ENCODE data around the gene ZNF839. TPM values are rescaled to one million over a fixed set of nuclear protein-coding genes. Genes with fewer than 3 reads are reported as not detected.
A peak's percentile ranks its signal among the peaks of the same experiment; 100 is the strongest.

Gene ZNF839
- total RNA-seq, 1 donor from 2014 or later = 10.1 TPM

DNA sequence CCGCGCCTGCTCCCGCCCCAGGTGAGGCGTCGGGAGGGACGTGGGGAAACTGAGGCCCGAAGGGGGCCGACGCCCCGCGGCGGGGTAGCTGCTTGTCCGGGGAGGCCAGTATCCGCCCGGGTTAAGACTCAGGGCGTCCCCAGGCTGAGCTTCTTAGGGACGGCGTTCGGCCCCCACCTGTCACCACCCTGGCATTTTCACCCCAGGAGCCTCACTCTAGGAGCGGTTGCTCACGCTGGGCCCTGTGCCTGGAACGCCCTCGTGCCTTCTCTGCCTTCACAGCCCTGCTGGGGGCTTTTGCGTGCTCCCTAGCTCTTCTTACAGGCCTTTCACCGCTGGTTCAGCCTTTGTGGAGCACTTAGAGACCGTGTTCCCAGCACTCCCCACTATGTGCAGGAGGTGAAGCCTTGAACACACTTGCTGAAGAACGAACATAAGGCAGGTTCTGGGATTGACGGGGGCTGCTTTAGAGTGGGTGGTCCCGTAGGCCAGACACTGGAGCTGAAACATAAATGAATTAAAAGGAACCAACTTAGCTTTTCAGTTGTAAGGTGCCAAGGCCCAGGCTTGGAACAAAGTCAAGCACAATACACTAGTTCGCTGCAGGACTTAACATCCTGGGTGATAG is 601 bp downstream of the ZNF839 start:
- peak overlapping the region; percentile 77 for H3K4me3 ChIP-seq
- no peaks in the 10 kb centered on the region for H3K36me3 ChIP-seq
- H3K27ac ChIP-seq = peak overlapping the region; percentile 95
- H3K27me3 ChIP-seq = no peaks in the 10 kb centered on the region
- peak; percentile 78 for DNase-seq
- TF ChIP-seq, protein P1, sequence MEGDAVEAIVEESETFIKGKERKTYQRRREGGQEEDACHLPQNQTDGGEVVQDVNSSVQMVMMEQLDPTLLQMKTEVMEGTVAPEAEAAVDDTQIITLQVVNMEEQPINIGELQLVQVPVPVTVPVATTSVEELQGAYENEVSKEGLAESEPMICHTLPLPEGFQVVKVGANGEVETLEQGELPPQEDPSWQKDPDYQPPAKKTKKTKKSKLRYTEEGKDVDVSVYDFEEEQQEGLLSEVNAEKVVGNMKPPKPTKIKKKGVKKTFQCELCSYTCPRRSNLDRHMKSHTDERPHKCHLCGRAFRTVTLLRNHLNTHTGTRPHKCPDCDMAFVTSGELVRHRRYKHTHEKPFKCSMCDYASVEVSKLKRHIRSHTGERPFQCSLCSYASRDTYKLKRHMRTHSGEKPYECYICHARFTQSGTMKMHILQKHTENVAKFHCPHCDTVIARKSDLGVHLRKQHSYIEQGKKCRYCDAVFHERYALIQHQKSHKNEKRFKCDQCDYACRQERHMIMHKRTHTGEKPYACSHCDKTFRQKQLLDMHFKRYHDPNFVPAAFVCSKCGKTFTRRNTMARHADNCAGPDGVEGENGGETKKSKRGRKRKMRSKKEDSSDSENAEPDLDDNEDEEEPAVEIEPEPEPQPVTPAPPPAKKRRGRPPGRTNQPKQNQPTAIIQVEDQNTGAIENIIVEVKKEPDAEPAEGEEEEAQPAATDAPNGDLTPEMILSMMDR (IDR thresholded peaks at IDR 0.05) = no peak
- peak; percentile 22 for ATAC-seq
- intact Hi-C loops (cut with DNase I) = no loop called here
- peaks cover 21% of the 10 kb centered on the region for H3K4me1 ChIP-seq
- no peaks in the 10 kb centered on the region for H3K9me3 ChIP-seq

DNA sequence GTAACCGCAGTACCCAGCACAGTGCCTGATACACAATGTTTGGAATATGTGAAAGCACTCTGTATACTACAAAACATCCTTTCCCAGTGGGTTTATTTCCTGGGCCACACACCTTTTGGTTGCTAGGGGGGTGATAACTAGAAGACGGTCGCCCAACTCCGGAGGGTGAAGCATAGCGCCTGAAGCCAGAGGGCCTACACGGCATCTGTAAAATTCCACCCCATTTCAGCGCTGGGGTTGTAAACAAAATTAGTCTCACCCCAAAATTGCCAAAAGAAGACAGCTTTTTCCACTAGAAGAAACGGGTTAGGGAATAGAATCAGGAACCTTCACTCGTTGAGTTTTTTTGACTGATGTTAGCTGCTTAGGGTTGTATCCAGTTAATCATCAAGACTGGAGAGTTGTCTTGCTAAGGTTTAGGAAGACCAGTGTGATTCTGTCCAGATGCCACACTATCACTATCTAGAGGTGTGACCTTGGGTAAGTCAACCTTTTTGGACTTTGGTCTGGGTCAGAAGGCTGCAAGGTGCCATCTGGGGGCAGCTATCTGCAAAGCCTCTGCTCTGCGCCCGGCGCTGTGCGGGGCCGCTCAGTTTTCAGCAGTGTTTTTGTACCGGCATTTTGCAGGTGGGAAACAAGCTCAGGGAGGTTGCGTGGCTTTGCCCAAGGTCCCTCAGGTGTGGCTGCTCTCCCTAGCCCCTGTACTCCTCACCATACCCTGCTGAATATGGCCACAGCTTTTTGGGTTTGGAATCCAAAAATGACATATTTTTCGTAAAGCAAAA is 1.3 kb downstream of the ZNF839 start:
- peaks cover 1% of the 10 kb centered on the region for H3K36me3 ChIP-seq
- peaks cover 20% of the 10 kb centered on the region for H3K4me1 ChIP-seq
- H3K27ac ChIP-seq = peak overlapping the region; percentile 95
- ATAC-seq (no peak), DNase-seq (no peak)
- intact Hi-C loops (cut with DNase I) = no loop called here
- H3K4me3 ChIP-seq = peak overlapping the region; percentile 77
- H3K9me3 ChIP-seq = no peaks in the 10 kb centered on the region
- no peaks in the 10 kb centered on the region for H3K27me3 ChIP-seq
- TF ChIP-seq, protein P1 (IDR thresholded peaks at IDR 0.05) = no peak

- ATAC-seq (no peak), DNase-seq (no peak)
- Histone ChIP-seq H3K4me3 (no peak overlapping the region), H3K9me3 (no peaks in the 10 kb centered on the region), H3K27ac (no peak overlapping the region), H3K4me1 (peaks cover 16% of the 10 kb centered on the region), H3K36me3 (peaks cover 6% of the 10 kb centered on the region), H3K27me3 (no peaks in the 10 kb centered on the region)
- intact Hi-C loops (cut with DNase I) = no loop called here
- TF ChIP-seq, protein P1 (IDR thresholded peaks at IDR 0.05) = no peak
Measured at GRCh38 chr14:102321456-102322422, 2.2 kb downstream of the ZNF839 start.

GRCh38 chr14:102323102-102323501 is 3.6 kb downstream of the ZNF839 start:
- Histone ChIP-seq H3K27ac (no peak overlapping the region), H3K4me1 (peaks cover 16% of the 10 kb centered on the region), H3K4me3 (no peak overlapping the region), H3K27me3 (no peaks in the 10 kb centered on the region), H3K9me3 (no peaks in the 10 kb centered on the region), H3K36me3 (peaks cover 6% of the 10 kb centered on the region)
- DNase-seq (peak; percentile 72), ATAC-seq (peak; percentile 39)
- TF ChIP-seq, protein P1 (IDR thresholded peaks at IDR 0.05) = peak; percentile 53
- intact Hi-C loops (cut with DNase I) = no loop called here

- DNase-seq (no peak), ATAC-seq (no peak)
- H3K9me3 ChIP-seq = no peaks in the 10 kb centered on the region
- TF ChIP-seq, protein P1 (IDR thresholded peaks at IDR 0.05) = no peak
- peaks cover under 1% of the 10 kb centered on the region for H3K4me1 ChIP-seq
- H3K27ac ChIP-seq = no peak overlapping the region
- H3K36me3 ChIP-seq = peaks cover 6% of the 10 kb centered on the region
- intact Hi-C loops (cut with DNase I) = no loop called here
- no peak overlapping the region for H3K4me3 ChIP-seq
- no peaks in the 10 kb centered on the region for H3K27me3 ChIP-seq
Measured at GRCh38 chr14:102325791-102326345, 6.3 kb downstream of the ZNF839 start.
